Stimulated activated CD8-positive, alpha-beta memory T cell treated with anti-CD3 and anti-CD28 coated beads, Interleukin-12 subunit alpha, Interleukin-12 subunit beta, amount 100 ng/mL, for 4 hours (primary cell): Measurements from ENCODE around the gene NOL4L.

Experiments used
- DNase-seq: peaks from one replicate; pipeline ENCODE4 v3.0.0-alpha.2; 2020; ENCODE audit warnings: low read depth

NOL4L gene

DNA sequence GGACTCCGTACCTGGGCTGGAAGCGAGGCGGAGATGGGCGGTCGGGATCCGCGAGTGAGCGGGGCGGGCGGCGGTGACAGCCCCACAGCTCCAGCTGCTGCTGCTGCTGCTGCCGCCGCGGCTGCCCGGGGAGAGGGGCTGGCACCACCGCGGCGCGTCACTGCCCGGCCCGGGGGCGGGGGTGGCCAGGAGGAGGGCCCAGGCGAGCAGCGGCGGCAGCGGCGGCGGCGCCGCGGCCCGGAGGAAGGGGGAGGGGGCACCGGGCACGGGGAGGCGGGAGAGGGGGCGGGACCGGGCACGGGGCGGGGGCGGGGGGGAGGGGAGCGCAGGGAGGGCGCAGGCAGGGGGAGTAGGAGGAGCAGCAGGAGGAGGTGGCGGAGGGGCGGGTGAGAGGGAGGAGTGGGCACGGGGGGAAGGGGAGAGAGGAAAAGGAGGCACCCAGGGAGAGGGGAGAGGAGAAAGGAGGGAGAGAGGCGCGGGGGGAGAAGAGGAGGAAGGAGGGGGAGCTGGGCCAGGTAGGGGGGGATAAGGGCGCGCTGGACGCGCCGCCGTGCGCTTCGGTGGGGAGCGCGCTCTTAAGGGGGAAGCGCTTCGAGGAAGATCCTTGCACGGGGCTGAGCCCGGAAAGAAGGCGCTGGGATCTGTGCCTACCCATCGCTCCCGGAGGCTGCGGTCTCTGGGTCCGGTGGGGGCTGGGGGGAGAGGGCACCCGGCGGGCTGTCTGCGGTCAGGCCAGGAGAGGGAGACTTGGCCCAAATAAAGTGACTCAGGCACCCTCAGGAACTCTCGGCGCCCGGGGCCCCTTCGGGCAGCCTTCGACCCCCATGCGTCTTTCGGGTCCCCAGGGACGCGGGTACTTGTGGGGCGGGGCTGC lies 101.5 kb downstream of the NOL4L start:
- DNase-seq: peak; percentile 61

- DNase-seq: no peak
Measured at GRCh38 chr20:32482442-32483261, 102.5 kb downstream of the NOL4L start.

DNA sequence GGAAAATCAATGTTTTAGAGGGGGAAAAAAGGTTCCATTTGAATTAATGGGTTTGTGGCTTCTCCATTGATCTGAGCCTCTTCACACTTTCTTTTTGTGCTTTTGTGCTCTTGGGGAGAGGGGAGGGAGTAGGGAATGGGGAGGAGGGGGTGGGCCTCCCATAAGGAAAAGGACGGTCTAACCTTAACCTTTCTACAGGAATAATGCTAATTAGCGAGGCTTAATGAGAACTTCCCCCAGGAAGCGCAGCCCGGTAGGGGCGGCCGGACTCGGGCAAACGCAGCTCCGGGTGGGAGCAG lies 103.0 kb downstream of the NOL4L start:
- no peak for DNase-seq

DNA sequence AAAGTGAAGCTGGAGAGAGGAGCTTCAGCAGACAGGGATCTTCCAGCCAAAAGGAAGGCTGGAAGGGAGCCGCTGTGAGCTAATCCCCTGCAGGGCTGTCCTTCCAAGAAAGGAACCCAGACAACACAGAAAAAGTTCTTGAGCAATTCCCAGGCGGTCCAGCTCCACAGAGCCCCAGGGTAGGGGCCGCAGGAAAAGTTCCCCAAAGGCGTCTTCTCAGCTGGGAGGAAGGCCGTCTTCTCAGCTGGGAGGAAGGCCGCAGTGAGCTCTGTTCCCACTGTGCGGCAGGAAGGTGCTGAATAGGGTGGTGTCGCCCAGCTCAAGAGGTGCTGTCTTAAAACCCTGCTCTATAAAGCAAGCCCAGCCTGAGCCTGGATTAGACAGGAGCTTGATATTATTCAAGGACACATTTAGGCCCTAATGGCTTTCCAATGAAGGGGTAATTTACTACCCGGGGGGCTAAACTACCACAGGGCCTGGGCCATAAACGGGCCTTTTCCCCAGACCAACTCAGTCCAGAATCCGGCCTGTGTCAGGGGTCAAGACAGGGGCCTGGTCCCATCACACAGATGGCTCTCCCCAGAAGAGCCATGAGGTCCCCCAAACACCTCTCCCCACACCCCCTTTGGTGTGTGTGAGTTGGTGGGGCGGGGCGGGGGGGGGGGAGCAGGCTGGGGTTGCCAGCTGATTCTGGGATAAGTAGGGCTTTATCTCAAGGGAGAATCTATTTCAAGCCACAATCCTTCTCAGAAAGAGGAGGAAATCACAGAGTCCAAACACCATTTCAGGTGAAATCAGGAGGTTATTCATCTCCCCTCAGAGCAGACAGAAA lies 103.6 kb downstream of the NOL4L start:
- DNase-seq: no peak

DNA sequence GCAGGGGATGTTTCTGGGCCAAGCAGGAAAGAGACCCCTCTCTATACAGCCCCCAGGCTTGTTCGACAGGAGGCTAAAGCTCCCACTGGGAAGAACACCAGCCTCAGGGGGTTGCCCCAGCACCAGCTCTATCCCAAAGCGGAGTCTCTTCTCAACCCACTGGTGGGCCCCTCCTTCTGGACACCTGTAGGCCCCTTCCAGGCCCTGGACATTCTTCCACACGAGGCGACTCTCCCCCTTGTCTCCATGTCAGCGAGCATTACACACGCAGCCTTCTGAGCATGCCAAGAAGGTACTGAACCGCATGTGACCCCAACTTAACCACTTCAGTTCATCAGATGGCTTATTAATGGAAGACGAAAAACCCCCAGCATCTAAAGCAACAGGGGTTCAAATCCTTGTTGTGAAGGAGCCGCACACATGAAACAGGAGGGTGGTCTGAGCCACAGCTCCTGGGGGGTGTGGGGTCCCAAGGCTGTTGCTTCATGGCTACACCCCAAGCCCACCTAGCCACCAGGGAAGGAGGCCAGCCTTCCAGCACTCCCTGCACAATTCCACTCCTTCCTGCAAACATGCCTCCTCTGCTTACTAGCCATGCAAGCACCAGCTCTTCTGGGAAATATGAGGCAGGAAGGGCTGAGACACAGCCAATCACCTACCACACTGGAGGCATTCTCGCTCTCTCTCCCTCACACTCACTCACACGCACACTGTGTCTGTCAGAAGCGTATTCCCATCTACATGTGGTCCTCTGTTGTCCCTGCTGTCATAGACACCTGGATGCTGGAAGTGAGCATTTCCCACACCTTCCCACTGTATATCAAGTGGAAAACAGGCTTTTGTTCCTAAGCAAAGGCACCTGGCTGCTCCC lies 104.5 kb downstream of the NOL4L start:
- no peak for DNase-seq

DNA sequence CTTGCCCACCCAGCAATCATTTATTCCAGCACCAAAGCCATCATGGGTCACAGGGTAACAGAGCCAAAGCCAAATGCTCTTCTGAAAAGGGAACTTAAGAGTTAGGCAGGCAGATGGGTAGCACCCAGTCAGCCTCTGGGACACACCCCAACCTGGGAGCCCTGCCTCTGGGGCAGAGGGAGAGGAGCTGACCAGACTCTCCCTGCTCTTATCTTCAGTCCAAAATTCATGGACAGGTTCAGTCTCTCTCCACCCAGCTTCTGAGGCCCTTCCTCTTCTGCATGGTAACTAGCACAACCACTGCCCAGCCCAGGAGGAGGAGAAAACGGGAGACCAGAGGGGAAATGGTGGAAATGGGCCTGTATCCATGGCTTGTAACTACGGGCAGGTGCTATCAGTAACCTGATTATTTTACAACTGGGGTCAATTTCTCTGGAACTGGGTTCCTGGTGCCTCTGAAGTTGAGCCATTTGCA lies 105.4 kb downstream of the NOL4L start:
- no peak for DNase-seq

GRCh38 chr20:32479012-32479411 lies 106.1 kb downstream of the NOL4L start:
- DNase-seq: no peak

DNA sequence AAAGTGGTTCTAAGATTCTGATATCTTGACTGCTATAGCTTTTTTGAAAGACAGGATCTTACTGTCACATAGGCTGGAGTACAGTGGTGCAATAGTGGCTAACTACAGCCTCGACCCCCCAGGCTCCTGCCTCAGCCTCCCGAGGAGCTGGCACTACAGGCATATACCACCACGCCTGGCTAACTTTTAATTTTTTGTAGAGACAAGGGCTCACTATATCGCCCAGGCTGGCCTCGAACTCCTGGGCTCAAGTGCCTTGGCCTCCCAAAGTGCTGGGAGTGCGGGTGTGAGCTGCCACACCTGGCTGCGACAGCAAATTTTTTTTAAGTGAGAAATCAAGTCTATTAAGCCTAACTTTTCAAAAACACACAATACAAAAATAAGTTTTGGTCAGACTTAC lies 106.6 kb downstream of the NOL4L start:
- no peak for DNase-seq

DNA sequence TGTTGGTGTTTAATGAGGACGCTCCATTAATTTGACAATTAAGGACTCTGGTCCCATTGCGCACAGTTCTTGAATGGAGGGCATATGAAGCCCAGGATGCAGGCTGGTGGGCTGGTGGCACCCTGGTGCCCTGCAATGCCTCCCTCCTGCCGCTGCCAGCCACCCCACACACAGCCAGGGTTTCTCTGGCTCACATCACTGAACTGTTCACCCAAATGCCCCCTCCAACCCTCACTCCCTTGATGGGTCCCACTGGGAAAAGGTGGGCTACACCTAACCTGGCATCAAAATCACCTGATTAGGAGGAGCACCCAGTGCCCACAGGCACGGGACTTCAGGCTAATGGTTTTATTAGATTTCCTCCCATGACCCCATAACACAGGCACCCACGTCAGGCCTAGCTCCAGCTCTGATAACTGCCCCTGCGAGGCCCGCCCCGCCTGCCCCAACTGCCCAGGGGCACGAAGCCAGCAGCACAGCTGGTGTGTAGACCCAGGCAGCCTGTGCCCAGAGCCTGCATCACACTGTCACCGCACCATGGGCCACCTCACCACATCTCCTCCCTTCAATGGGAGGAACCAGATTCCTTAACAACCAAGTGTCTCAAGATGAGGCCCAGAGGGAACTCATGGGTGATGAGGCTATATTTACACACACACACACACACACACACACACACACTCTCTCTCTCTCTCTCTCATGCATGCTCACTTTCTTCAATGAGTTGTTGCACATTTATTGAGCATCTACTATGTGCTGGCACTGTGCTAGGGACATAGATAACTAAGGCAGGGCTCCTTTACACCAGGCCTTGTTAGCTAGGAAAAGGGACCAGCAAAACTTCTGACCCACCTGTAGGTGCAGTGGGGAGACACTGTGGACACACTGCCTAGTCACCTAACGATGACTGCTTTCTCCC lies 107.3 kb downstream of the NOL4L start:
- no peak for DNase-seq

DNA sequence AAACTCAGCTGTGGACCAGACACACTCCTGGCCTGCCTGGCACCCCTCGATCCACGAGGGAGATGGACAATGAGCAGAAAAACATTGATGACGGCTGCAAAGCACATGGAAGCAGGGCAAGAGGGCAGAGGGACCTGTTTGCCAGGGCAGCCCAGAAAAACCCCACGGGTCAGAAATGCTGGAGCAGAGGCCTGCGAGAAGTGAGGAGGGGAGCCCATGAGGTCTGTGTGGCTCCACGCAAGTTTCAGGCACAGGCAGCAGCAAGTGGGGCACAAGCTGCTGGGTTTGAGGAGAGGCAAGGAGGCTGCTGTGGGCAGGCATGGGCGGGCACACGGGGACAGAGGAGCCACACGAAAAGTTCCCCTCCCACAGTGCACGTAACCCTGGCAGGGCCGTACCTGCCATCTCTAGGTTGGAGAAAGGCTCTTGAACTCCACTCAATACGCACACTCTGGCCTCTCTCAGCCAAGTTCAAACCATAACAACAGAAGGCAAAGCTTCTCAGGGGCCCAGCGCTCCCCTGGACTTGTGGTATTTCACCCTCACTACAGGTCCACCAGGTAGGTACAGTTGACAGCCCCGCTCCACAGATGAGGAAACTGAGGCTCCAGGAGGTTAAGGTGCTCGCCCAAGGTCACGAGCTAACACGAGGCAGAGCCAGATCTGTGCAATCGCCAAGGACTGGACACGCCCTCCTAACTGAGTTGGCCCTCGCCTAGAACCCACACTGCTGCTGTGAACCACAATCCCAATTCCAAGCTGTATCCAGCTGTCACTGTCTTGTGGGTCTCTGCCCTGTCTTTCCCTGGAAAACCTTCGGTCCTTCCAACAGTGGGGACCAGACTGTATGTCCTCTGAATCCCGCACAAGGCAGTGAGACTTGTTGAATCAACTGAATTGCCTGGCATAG lies 108.2 kb downstream of the NOL4L start:
- DNase-seq: no peak

GRCh38 chr20:32474967-32475811 lies 109.9 kb downstream of the NOL4L start:
- DNase-seq: no peak

GRCh38 chr20:32474717-32474966 lies 110.5 kb downstream of the NOL4L start:
- no peak for DNase-seq

DNA sequence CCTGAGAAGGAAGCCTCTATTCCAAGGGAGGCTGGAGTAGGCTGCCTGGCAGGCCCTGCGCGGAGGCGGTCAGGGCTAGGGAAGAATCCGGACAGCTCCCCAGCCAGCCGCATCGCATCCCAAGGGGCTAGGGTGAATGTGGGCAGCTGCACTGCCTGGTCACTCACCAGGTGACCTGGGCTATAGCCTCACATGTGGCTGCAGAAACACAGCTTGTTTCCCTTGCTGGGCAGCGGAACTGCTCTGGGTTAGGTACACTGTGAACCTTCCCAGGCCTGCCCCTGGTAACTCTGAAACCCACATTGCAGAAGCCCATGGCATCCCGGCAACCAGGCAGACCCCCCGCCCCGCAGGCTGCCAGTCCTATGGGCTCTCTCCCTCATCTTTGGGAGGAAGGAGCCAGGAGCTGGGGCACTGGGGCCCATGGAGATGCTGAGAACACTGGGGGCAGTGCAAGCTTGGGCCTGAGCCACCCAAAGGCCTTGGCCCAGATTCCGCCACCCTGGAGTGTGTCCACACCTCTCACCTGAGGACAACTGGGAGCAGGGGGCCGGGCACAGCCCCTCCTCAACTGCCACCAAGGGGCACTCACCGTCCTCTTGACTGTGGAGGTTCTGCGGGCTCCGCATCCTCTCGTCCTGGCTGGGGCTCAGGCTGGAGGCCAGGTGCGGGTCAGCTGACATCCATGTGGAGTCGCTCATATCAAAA lies 111.0 kb downstream of the NOL4L start:
- DNase-seq: no peak

GRCh38 chr20:32473231-32474008 lies 111.7 kb downstream of the NOL4L start:
- no peak for DNase-seq

DNA sequence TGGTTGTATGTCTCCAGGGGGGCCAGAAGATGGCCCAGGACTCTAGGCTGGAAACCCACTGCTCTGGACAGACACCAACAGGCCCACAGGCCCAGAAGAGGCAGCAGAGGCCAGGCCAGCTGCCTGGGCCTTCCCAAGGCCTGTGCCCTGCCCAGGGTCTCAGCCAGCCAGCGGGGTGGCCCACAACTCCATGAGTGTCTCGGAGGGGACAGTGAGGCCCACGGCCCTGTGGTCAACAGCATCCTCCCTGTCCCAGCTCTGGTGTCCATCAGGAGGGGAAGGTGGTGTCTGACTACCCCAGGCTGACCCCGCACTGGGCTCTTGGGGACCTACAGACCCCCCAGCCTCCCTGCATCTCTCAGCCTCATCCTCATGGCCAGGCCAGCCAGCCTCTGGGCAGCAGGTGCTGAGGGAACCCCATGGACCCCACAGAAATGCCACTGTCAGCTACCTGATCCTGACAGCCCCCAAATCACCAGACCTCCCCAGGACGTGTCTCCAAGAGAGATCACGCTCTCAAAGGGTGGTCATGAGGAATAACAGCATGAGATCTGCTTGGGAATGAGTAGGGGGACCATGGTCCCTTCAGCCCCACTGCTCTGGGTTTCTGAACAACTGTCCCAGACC lies 112.4 kb downstream of the NOL4L start:
- DNase-seq: no peak

GRCh38 chr20:32470940-32471339 lies 114.2 kb downstream of the NOL4L start:
- no peak for DNase-seq
